Chondrocyte (in vitro differentiated cells): Measurements from ENCODE around the gene PSMB9. TPM values are rescaled to one million over a fixed set of nuclear protein-coding genes. Genes with fewer than 3 reads are reported as not detected.
A peak's percentile ranks its signal among the peaks of the same experiment; 100 is the strongest.
"Not testable (repeated sequence)": the region's sequence is repeated elsewhere in the genome, so short reads cannot be mapped to it uniquely, and the experiment has no call there.

ENCODE experiments used
- DNase-seq: peaks from one replicate; pipeline ENCODE4 v3.0.0; 2021; ENCODE audit warnings: mixed read lengths, low spot score
- H3K27ac Mint-ChIP-seq: one replicate; pipeline ENCODE4 v1.8.0; 2021; ENCODE audit warnings: mild to moderate bottlenecking, moderate library complexity, mixed read lengths; ENCODE audit not compliant: unreplicated experiment
- H3K27me3 Mint-ChIP-seq: 2 replicates; pipeline ENCODE4 v1.8.0; 2021; ENCODE audit warnings: low read depth, mixed read lengths
- H3K36me3 Mint-ChIP-seq: 2 replicates; pipeline ENCODE4 v1.8.0; 2021; ENCODE audit warnings: low read depth, mixed read lengths
- H3K4me1 Mint-ChIP-seq: 2 replicates; pipeline ENCODE4 v1.8.0; 2021; ENCODE audit warnings: low read depth, mild to moderate bottlenecking, mixed read lengths
- H3K4me3 Mint-ChIP-seq: one replicate; pipeline ENCODE4 v1.8.0; 2021; ENCODE audit warnings: mild to moderate bottlenecking, moderate library complexity, mixed read lengths; ENCODE audit not compliant: unreplicated experiment
- H3K9me3 Mint-ChIP-seq: 2 replicates; pipeline ENCODE4 v1.8.0; 2021; ENCODE audit warnings: low read depth, mixed read lengths
- long read RNA-seq: library from polyadenylated mRNA; stranded (forward); transcript quantifications from one replicate; pipeline ENCODE4 v2.0.0, GENCODE V29; 2021
- total RNA-seq: library from RNA; stranded (reverse); gene quantifications from 3 replicates; pipeline ENCODE4 v1.2.1, GENCODE V29; 2021
- TF ChIP-seq, protein P1 (sequence below): fragments of 200-600 bp; sonication (generic); IDR thresholded peaks from 2 replicates; pipeline ENCODE4 v1.5.0; 2021; ENCODE audit warnings: antibody characterized with exemption, mild to moderate bottlenecking, moderate library complexity

PSMB9 gene
- 0.90 to 1.2 TPM (median 1.2 TPM) in 3 replicates for total RNA-seq
- long read RNA-seq, partial matches to known transcripts, result 0 of 1 reads
- long read RNA-seq, other reads (novel, unspliced or antisense), result 0 of 1 reads

DNA sequence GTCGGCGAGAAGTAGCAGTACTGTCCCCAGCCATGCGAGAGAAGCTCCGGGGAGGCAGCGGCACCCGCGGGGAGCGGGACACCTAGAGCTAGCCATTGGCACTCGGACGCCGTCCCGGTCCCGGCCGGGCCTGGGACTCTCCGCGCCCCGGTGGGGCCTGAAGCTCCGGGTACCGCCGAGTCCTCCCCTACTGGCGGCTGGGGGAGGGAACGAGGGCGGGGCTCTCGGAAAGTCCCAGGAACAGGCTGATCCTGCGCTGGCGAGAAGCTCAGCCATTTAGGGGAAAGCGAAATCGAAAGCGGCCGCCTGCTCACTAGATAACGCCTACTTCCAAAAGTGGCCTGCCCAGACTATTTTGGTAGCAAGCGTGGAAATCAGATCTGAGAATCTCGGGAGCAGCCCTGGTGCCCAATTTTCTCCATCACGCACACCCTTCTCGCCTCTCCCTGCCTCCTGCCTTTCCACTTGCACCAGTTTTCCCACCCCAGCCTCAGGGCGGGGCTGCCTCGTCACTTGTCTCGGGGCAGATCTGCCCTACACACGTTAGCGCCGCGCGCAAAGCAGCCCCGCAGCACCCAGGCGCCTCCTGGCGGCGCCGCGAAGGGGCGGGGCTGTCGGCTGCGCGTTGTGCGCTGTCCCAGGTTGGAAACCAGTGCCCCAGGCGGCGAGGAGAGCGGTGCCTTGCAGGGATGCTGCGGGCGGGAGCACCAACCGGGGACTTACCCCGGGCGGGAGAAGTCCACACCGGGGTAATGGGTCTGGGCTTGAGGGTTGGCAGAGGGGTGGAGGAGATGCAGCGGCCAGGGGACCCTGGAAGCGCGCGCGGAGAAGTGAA lies at the start of gene PSMB9, which contains the start of gene TAP1:
PSMB9 (plus strand) TSS at position 652 of the 835 bp plus-strand sequence; CDS start at position 690, 38 bp downstream.
TAP1 (minus strand) TSS at position 164 of the 835 bp plus-strand sequence; CDS start at position 96, 68 bp downstream.
- Mint-ChIP-seq H3K27ac (peak within 1 kb of the TSS; percentile 97), H3K27me3 (peaks cover 25% of the 10 kb centered on the region), H3K36me3 (peaks cover 14% of the 10 kb centered on the region)

DNA sequence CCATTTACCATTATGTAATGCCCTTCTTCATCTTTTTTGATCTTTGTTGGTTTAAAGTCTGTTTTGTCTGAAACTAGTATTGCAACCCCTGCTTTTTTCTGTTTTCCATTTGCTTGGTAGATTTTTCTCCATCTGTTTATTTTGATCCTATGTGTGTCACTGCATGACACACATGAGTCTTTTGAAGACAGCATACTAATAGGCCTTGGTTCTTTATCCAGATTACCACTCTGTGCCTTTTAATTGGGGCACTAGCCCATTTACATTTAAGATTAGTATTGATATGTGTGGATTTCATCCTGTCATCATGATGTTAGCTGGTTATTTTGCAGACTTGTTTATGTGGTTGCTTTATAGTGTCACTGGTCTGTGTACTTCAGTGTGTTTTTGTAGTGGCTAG lies 48.6 kb upstream of the PSMB9 start:
- H3K27ac Mint-ChIP-seq, H3K36me3 Mint-ChIP-seq, DNase-seq, H3K9me3 Mint-ChIP-seq, H3K4me1 Mint-ChIP-seq, H3K4me3 Mint-ChIP-seq: not testable (repeated sequence)
- peaks cover 56% of the 10 kb centered on the region for H3K27me3 Mint-ChIP-seq

More for the DNA sequence above, at the start of gene PSMB9, which contains the start of gene TAP1:
- peak; percentile 96 for DNase-seq
- Mint-ChIP-seq H3K4me3 (peak within 1 kb of the TSS; percentile 95), H3K9me3 (no peaks in the 10 kb centered on the region), H3K4me1 (peaks cover 24% of the 10 kb centered on the region)
- TF ChIP-seq, protein P1, sequence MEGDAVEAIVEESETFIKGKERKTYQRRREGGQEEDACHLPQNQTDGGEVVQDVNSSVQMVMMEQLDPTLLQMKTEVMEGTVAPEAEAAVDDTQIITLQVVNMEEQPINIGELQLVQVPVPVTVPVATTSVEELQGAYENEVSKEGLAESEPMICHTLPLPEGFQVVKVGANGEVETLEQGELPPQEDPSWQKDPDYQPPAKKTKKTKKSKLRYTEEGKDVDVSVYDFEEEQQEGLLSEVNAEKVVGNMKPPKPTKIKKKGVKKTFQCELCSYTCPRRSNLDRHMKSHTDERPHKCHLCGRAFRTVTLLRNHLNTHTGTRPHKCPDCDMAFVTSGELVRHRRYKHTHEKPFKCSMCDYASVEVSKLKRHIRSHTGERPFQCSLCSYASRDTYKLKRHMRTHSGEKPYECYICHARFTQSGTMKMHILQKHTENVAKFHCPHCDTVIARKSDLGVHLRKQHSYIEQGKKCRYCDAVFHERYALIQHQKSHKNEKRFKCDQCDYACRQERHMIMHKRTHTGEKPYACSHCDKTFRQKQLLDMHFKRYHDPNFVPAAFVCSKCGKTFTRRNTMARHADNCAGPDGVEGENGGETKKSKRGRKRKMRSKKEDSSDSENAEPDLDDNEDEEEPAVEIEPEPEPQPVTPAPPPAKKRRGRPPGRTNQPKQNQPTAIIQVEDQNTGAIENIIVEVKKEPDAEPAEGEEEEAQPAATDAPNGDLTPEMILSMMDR, result peak; percentile 83

GRCh38 chr6:32807020-32807580 lies 46.9 kb upstream of the PSMB9 start:
- no peaks in the 10 kb centered on the region for H3K9me3 Mint-ChIP-seq
- peaks cover 47% of the 10 kb centered on the region for H3K27me3 Mint-ChIP-seq
- no peak overlapping the region for H3K27ac Mint-ChIP-seq
- H3K36me3 Mint-ChIP-seq, result no peaks in the 10 kb centered on the region
- H3K4me3 Mint-ChIP-seq, result no peak overlapping the region
- H3K4me1 Mint-ChIP-seq, result peaks cover 7% of the 10 kb centered on the region
- TF ChIP-seq, protein P1, result no peak
- DNase-seq, result no peak

DNA sequence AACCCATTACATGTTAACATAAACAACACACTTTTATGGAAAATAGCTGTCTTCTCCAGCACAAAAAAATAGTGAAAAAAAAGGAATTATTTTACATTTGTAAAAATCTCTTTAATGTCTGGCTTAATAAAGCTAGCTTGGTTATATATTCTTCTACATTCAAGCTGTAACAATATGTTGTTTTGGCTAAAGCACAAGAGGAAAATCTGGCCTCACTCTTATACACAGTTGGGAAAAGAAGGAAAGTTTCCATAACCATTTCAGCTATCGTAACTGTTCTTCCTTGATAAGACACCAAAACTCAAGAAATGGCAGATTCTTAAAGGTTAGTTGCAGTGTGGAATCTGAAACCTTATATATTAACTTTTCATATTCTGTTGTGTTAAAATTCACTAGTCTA lies 44.8 kb upstream of the PSMB9 start:
- DNase-seq, result no peak
- TF ChIP-seq, protein P1, result no peak
- Mint-ChIP-seq H3K4me3 (no peak overlapping the region), H3K27ac (no peak overlapping the region), H3K9me3 (no peaks in the 10 kb centered on the region), H3K4me1 (peaks cover 7% of the 10 kb centered on the region), H3K36me3 (peaks cover 3% of the 10 kb centered on the region), H3K27me3 (peaks cover 44% of the 10 kb centered on the region)

GRCh38 chr6:32814145-32814544 lies 39.8 kb upstream of the PSMB9 start:
- Mint-ChIP-seq H3K36me3 (peaks cover 3% of the 10 kb centered on the region), H3K4me3 (no peak overlapping the region), H3K4me1 (peaks cover 8% of the 10 kb centered on the region), H3K27ac (no peak overlapping the region), H3K27me3 (peaks cover 29% of the 10 kb centered on the region), H3K9me3 (no peaks in the 10 kb centered on the region)
- no peak for DNase-seq
- TF ChIP-seq, protein P1, result no peak
